Measurements from ENCODE around the gene PVALEF. TPM values are rescaled to one million over a fixed set of nuclear protein-coding genes. Genes with fewer than 3 reads are reported as not detected.
"Not testable (repeated sequence)": the region's sequence is repeated elsewhere in the genome, so short reads cannot be mapped to it uniquely, and the experiment has no call there.

The PVALEF gene
- total RNA-seq, 1 donor from 2014 or later, result not detected

GRCh38 chr17:81143717-81144422, 21.4 kb upstream of the PVALEF start:
- DNase-seq (ENCODE audit: low read depth in 2 of 2), result no peak

- DNase-seq (ENCODE audit: low read depth in 2 of 2), result no peak
These were observed 20.9 kb upstream of the PVALEF start for GRCh38 chr17:81144423-81144781.

- DNase-seq (ENCODE audit: low read depth in 2 of 2), result not testable (repeated sequence)
These were observed 19.1 kb upstream of the PVALEF start for GRCh38 chr17:81146208-81146607.

- no peak for DNase-seq (ENCODE audit: low read depth in 2 of 2)
These were observed 17.6 kb upstream of the PVALEF start for GRCh38 chr17:81147701-81148100.

- DNase-seq (ENCODE audit: low read depth in 2 of 2), result no peak
These were observed 16.7 kb upstream of the PVALEF start for GRCh38 chr17:81148571-81148970.

GRCh38 chr17:81148986-81149533, 16.2 kb upstream of the PVALEF start:
- DNase-seq (ENCODE audit: low read depth in 2 of 2), result no peak

GRCh38 chr17:81150377-81151077, 14.8 kb upstream of the PVALEF start:
- peak; percentile 46 to 68 for DNase-seq (ENCODE audit: low read depth in 2 of 2)

- DNase-seq (ENCODE audit: low read depth in 2 of 2), result no peak
These were observed 14.0 kb upstream of the PVALEF start for GRCh38 chr17:81151278-81151677.

- DNase-seq (ENCODE audit: low read depth in 2 of 2), result no peak
These were observed 12.9 kb upstream of the PVALEF start for GRCh38 chr17:81152288-81152828.

GRCh38 chr17:81153340-81153803, 11.9 kb upstream of the PVALEF start:
- DNase-seq (ENCODE audit: low read depth in 2 of 2), result peak; percentile 82 to 89

GRCh38 chr17:81154016-81154415, 11.3 kb upstream of the PVALEF start:
- DNase-seq (ENCODE audit: low read depth in 2 of 2), result not testable (repeated sequence)

GRCh38 chr17:81154961-81155360, 10.3 kb upstream of the PVALEF start:
- DNase-seq (ENCODE audit: low read depth in 2 of 2), result no peak

GRCh38 chr17:81156866-81157805, 8.2 kb upstream of the PVALEF start:
- no peak for DNase-seq (ENCODE audit: low read depth in 2 of 2)

- no peak for DNase-seq (ENCODE audit: low read depth in 2 of 2)
These were observed 7.2 kb upstream of the PVALEF start for GRCh38 chr17:81157848-81158687.

GRCh38 chr17:81158688-81159590, 6.4 kb upstream of the PVALEF start:
- DNase-seq (ENCODE audit: low read depth in 2 of 2), result no peak

GRCh38 chr17:81159611-81160265, 5.6 kb upstream of the PVALEF start:
- no peak for DNase-seq (ENCODE audit: low read depth in 2 of 2)

- peak in 1 of 2 donors; percentile 68 for DNase-seq (ENCODE audit: low read depth in 2 of 2)
These were observed 5.0 kb upstream of the PVALEF start for GRCh38 chr17:81160306-81160705.

GRCh38 chr17:81160747-81161453, 4.4 kb upstream of the PVALEF start:
- peak in 1 of 2 donors; percentile 17 for DNase-seq (ENCODE audit: low read depth in 2 of 2)
